ENCODE measurements around the gene EFNA2. TPM values are rescaled to one million over a fixed set of nuclear protein-coding genes. Genes with fewer than 3 reads are reported as not detected.
A peak's percentile ranks its signal among the peaks of the same experiment; 100 is the strongest.

Gene EFNA2
- total and polyA plus RNA-seq, 2 of the 4 experiments (the other 2 are of a cell fraction), result not detected

DNA sequence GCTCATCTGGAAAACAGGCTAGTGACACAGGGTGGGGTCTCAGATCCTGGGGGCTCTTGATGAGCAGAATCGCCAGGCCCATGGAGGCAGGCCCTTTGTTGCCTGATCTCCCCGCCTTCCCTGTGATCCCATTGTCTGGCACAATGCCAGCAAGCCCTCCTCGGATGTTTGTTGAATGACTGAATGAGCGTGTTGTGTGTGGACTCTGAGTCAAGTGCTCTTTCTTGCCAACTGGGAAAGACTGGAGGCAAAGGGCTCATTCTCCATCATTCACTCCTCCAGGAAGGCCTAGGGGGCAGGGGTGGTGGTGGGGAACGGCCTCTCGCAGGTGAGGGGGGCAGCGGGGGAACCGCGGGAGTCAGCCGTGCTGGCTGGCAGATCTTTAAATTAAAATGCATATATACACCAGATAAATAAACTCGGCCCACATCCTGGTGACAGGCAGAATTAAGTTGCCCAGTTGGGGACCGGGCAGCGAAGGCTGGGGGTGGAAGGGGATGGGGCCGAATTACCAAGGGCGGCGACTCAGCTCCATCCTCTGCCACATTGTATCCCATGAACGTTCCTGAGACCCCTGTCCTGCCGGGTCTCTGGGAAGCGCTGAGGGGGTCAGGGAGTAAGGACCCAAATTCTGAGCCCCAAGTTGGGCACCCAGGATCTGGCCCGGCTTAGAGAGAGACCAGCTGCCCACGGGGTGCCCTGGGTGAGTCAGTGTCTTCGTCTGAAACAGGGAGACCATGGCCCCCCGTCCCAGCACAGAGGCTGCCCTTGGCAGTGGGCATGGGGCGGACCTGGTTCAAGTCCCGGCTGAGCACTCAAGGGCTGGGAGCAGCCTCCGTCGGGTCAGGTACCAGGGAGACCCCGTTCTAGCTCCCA lies 24.5 kb downstream of the EFNA2 start:
- no peak overlapping the region for H2BK120ac ChIP-seq (ENCODE audit: low read depth, low read length)
- intact Hi-C loops (cut with micrococcal nuclease), result no loop called here

More for the DNA sequence above, 24.5 kb downstream of the EFNA2 start:
- ChIA-PET CTCF (no interaction called here), POLR2A (ENCODE audit: unreplicated experiment) (no interaction called here)
- dilution Hi-C loops (cut with HindIII; ENCODE audit: low sequenced_read_pairs, unreplicated experiment) (no loop called here), in situ Hi-C loops (cut with MboI; ENCODE audit: low sequenced_read_pairs) (no loop called here)
- Histone ChIP-seq H3K27me3 (ENCODE audit: control insufficient read depth, insufficient read depth, low read length) (peaks cover 5% of the 10 kb centered on the region; the same call in 1 of the 2 replicates), H3K56ac (ENCODE audit: extremely low read depth, insufficient read depth, low read length) (no peak overlapping the region), H2AFZ (replicated peaks; ENCODE audit: low read length, poor library complexity) (no peak overlapping the region), H4K5ac (ENCODE audit: low read depth, low read length) (no peak overlapping the region), H2BK20ac (ENCODE audit: low read depth, low read length) (no peak overlapping the region), H2BK5ac (ENCODE audit: low read depth, low read length, poor library complexity, severe bottlenecking) (no peak overlapping the region), H3K18ac (ENCODE audit: low read depth, low read length) (no peak overlapping the region), H4K8ac (ENCODE audit: low read depth in 2 of 2, low read length in 2 of 2) (no peak overlapping the region), H4K20me1 (ENCODE audit: insufficient read depth, low read length) (no peaks in the 10 kb centered on the region; the same call in 1 of the 2 replicates), H3K36me3 (ENCODE audit: control insufficient read depth, insufficient read depth, low read length) (no peaks in the 10 kb centered on the region), H4K91ac (ENCODE audit: insufficient read depth, low read depth, low read length) (no peak overlapping the region), H3K4ac (ENCODE audit: low read depth, low read length) (no peak overlapping the region), H3K14ac (replicated peaks; ENCODE audit: low read depth, low read length) (no peak overlapping the region), H3K9ac (ENCODE audit: low read depth, low read length) (no peak overlapping the region), H3K4me2 (ENCODE audit: low read depth, low read length) (no peak overlapping the region), H3K9me1 (ENCODE audit: insufficient read depth, low read length) (no peaks in the 10 kb centered on the region), H3K23ac (ENCODE audit: low read depth, low read length) (no peak overlapping the region), H2AK5ac (ENCODE audit: low read depth, low read length) (no peak overlapping the region), H2AK9ac (replicated peaks; ENCODE audit: low read depth, low read length, poor library complexity) (peak overlapping the region; percentile 37), H2BK15ac (ENCODE audit: low read depth, low read length) (no peak overlapping the region), H3K4me3 (ENCODE audit: insufficient read depth, low read depth, low read length) (no peak overlapping the region), H3K4me1 (ENCODE audit: control insufficient read depth, insufficient read depth, low read length) (no peaks in the 10 kb centered on the region), H3K79me1 (ENCODE audit: low read depth in 1 of 2, low read length in 2 of 2) (no peaks in the 10 kb centered on the region), H3K27ac (ENCODE audit: insufficient read depth, low read length) (no peak overlapping the region), H3K9me3 (ENCODE audit: control insufficient read depth, insufficient read depth, low read length) (no peaks in the 10 kb centered on the region)
- ATAC-seq (ENCODE audit: low read depth) (no peak), DNase-seq (no peak)
- 47% methylated on average over 3 of the region's 28 CpGs; no CpG with 5 or more reads in 1 of the 2 experiments for WGBS, 2 experiments (ENCODE audit: extremely low coverage in 2 of 2, insufficient read length in 1 of 2)
- no TSS peak for BruUV-seq (replicated peaks)
- no peak for TF ChIP-seq MAZ (IDR thresholded peaks at IDR 0.05; ENCODE audit: borderline replicate concordance, low read depth, low read length)
- TF ChIP-seq, protein P1, sequence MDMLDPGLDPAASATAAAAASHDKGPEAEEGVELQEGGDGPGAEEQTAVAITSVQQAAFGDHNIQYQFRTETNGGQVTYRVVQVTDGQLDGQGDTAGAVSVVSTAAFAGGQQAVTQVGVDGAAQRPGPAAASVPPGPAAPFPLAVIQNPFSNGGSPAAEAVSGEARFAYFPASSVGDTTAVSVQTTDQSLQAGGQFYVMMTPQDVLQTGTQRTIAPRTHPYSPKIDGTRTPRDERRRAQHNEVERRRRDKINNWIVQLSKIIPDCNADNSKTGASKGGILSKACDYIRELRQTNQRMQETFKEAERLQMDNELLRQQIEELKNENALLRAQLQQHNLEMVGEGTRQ (IDR thresholded peaks at IDR 0.05; ENCODE audit: low read depth, low read length), result no peak
- TF ChIP-seq FOS (IDR thresholded peaks at IDR 0.05; ENCODE audit: low read depth, low read length), result no peak
- no peak for TF ChIP-seq CEBPB (IDR thresholded peaks at IDR 0.05; ENCODE audit: low read depth, low read length)
- no peak for TF ChIP-seq MAFK (IDR thresholded peaks at IDR 0.05; ENCODE audit: low read depth, low read length)

All from IMR-90 (cell line).